Thyroid gland (tissue), 4 donors: ENCODE measurements around the gene LRRC8E.

Source experiments
- CTCF ChIP-seq, 6 experiments: fragments of 200-600 bp in 3 of 6; fragments of 450-650 bp in 3 of 6; sonication (generic) in 3 of 6; IDR thresholded peaks; one replicate each; pipeline ENCODE4 v1.5.1; 2016 to 2019; ENCODE audit warnings: antibody characterized with exemption in 6 of 6, mild to moderate bottlenecking in 2 of 6, inconsistent platforms in 1 of 6, moderate library complexity in 1 of 6
- POLR2A ChIP-seq, 2 donors: fragments of 450-650 bp; IDR thresholded peaks; one replicate each; pipeline ENCODE4 v1.6.1; 2017; ENCODE audit warnings: antibody characterized with exemption in 2 of 2, mild to moderate bottlenecking in 2 of 2, moderate library complexity in 1 of 2

DNA sequence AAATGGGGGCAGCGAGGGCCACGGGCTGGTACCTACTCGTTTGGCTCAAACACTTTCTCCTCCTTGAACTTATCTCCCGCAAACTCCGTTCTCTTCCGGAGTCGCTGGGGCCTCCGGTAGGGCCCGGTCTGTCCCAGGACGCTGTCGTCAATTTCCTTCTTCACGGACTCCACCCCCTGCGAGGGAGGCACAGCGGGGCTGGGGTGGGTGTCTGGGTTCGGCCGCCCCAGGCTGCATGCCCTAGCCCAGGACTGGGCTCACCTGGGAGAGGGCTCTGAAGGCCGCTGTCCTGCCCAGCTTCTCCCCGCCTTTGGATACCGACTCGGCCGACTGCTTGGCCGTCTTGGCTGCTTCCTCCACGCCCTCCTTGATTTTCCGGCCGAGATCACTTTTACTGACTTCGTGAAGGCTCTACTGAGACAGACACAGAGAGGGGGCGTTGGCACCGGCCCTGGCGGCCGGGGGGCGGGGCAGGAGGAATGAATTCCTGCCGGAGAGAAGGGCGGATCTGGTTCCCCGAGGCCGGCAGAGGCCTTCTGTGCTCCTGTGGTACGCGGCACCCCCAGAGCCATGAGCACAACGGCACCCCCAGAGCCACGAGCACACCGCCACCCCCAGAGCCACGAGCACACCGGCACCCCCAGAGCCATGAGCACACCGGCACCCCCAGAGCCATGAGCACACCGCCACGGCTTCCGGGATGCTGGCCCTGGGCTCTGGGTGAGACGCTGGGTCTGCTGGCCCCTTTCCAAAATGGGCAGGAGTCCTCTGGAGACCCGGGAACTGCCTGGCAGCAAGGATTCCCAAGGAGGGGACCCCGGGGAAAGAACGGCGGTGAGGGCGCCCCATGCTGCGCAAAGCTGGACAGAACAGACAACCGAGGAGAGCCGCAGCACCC is 45.8 kb downstream of the LRRC8E start:
- TF ChIP-seq CTCF (IDR thresholded peaks at IDR 0.05) (no peak), POLR2A (IDR thresholded peaks at IDR 0.05) (no peak)
